Adrenal gland (tissue), 12 donors: ENCODE data around the gene IRS4. TPM values are rescaled to one million over a fixed set of nuclear protein-coding genes. Genes with fewer than 3 reads are reported as not detected.

Experiments
- DNase-seq, 7 donors: peaks; one replicate each; pipeline ENCODE4 v3.0.0-alpha.2; 2019 to 2020
- H3K27ac ChIP-seq, 5 donors: fragments of 200-600 bp; sonication (generic) in 4 of 5; 1 replicate in 3 of 5; 2 replicates in 2 of 5; pipeline versions ENCODE4 v1.5.1 to v1.8.0; 2016 to 2020; ENCODE audit warnings: mild to moderate bottlenecking in 1 of 5
- H3K27me3 ChIP-seq: fragments of 200-600 bp; 2 replicates; pipeline ENCODE4 v1.8.0; 2021
- H3K36me3 ChIP-seq, 2 donors: fragments of 200-600 bp; replicated peaks in 1 of 2; 1 replicate in 1 of 2; 2 replicates in 1 of 2; pipeline versions ENCODE4 v1.5.1 to v1.8.0; 2018 to 2022
- H3K4me1 ChIP-seq, 2 donors: fragments of 200-600 bp; replicated peaks in 1 of 2; 1 replicate in 1 of 2; 2 replicates in 1 of 2; pipeline versions ENCODE4 v1.5.1 to v1.8.0; 2018 to 2021
- H3K4me3 ChIP-seq, 4 donors: fragments of 200-600 bp; sonication (generic) in 3 of 4; one replicate each; pipeline ENCODE4 v1.5.1; 2016 to 2018
- H3K9me3 ChIP-seq, 3 donors: fragments of 200-600 bp; sonication (generic) in 1 of 3; replicated peaks in 1 of 3; 1 replicate in 2 of 3; 2 replicates in 1 of 3; pipeline versions ENCODE4 v1.5.1 to v1.8.0; 2016 to 2021
- CTCF ChIP-seq, 6 experiments: fragments of 450-650 bp in 4 of 6; fragments of 200-600 bp in 2 of 6; sonication (generic) in 1 of 6; IDR thresholded peaks; 1 replicate in 5 of 6; 2 replicates in 1 of 6; pipeline versions ENCODE4 v1.5.1 to v1.8.0; 2016 to 2021; ENCODE audit warnings: antibody characterized with exemption in 6 of 6, mild to moderate bottlenecking in 2 of 6, moderate library complexity in 1 of 6
- POLR2A ChIP-seq, 2 donors: fragments of 450-650 bp; IDR thresholded peaks; one replicate each; pipeline ENCODE4 v1.6.1; 2017; ENCODE audit warnings: antibody characterized with exemption in 2 of 2, mild to moderate bottlenecking in 2 of 2, moderate library complexity in 1 of 2
- WGBS, 4 donors: extraction: QIAGEN DNeasy Blood & Tissue Kit in 2 of 4; methylation state at CpG; one replicate each; pipeline versions ENCODE4 v1.1.5 to v1.1.7; 2013 to 2017; 5-methylcytosine and 5-hydroxymethylcytosine counted together
- intact Hi-C, 2 donors: fragments of 100-400 bp; cut with DNase I; formaldehyde crosslinking; loops; one replicate each; pipeline versions ENCODE4 v1.14.1 to v1.15.0; 2022 to 2023
- polyA plus RNA-seq, 3 donors: library from polyadenylated mRNA; stranded (reverse); fragments of 200-250 nt in 2 of 3; fragments of 350-450 nt in 1 of 3; fragmentation: Illumina TruSeq in 1 of 3; extraction: RNeasy Lipid Tissue Mini Kit (QIAGEN cat#74804) in 1 of 3; gene quantifications; one replicate each; pipeline ENCODE4 v1.2.3, GENCODE V29; 2013 to 2014
- total RNA-seq, 9 donors: library from RNA; depleted of rRNA in 4 of 9; stranded (reverse); fragments of >200 nt in 4 of 9; fragments of 120-200 nt in 1 of 9; fragmentation: NEBNext Ultra II Directional in 1 of 9; extraction: Animal tissue kit (Norgen Biotek cat#: 25700) in 1 of 9; gene quantifications; one replicate each; pipeline versions ENCODE4 v1.1.0 to v1.2.4, GENCODE V29; 2013 to 2023
- donor health status: healthy with polysubstance abuse.
- donor health status: Bipolar disorder and iron deficiency.
- donor health status: DM: yes; HTN: yes; CAD: no.
- donor health status: DM: no; HTN: no; CAD: no.
- donor health status: DM: no; HTN: no; CAD: no.
- donor health status: DM: yes; HTN: yes; CAD: no.

The IRS4 gene
- total and polyA plus RNA-seq, 12 donors, result 0.11 TPM; not detected in 11

- no peaks in the 10 kb centered on the region for H3K9me3 ChIP-seq
Observed at GRCh38 chrX:108704839-108705238, 31.5 kb downstream of the IRS4 start.

DNA sequence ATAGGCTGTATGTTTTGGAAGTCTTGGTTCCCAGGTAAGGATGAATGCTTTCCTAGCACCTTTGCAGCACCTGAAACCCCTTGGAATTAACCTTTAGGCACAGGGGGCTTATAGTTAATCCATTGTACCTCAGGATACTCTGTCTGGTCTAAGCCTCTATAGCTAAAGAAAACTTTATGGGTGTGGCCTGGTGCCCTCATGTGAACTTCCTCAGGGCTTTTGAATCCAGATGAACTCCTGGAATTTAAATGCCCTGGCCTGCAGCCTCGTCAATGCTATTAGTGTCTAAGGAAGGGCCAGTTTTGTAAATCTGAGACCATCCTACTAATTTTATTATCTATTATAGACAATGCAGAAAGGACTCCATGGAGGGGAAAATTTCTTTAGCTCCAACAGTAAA, 33.8 kb downstream of the IRS4 start:
- Histone ChIP-seq H3K9me3 (no peaks in the 10 kb centered on the region), H3K4me1 (no peaks in the 10 kb centered on the region), H3K27ac (no peak overlapping the region), H3K27me3 (no peaks in the 10 kb centered on the region), H3K36me3 (no peaks in the 10 kb centered on the region), H3K4me3 (no peak overlapping the region)
- DNase-seq, result no peak
- intact Hi-C loops, result no loop called here
- WGBS, 4 donors, result 18 to 33% (median 29%) methylated on average over 1 of the region's 1 CpG
- TF ChIP-seq CTCF (IDR thresholded peaks at IDR 0.05), result no peak
- no peak for TF ChIP-seq POLR2A (IDR thresholded peaks at IDR 0.05)

More at GRCh38 chrX:108704839-108705238, 31.5 kb downstream of the IRS4 start:
- no peak for DNase-seq
- intact Hi-C loops, result no loop called here
- TF ChIP-seq CTCF (IDR thresholded peaks at IDR 0.05) (no peak), POLR2A (IDR thresholded peaks at IDR 0.05) (no peak)
- Histone ChIP-seq H3K27ac (no peak overlapping the region), H3K4me1 (no peaks in the 10 kb centered on the region), H3K36me3 (no peaks in the 10 kb centered on the region), H3K4me3 (no peak overlapping the region), H3K27me3 (peaks cover 4% of the 10 kb centered on the region)
- 71 to 93% (median 86%) methylated on average over 2 of the region's 2 CpGs for WGBS, 4 donors

- TF ChIP-seq POLR2A (IDR thresholded peaks at IDR 0.05) (no peak), CTCF (IDR thresholded peaks at IDR 0.05) (no peak)
- intact Hi-C loops, result no loop called here
- H3K27ac ChIP-seq, result no peak overlapping the region
Observed at GRCh38 chrX:108701633-108702032, 34.7 kb downstream of the IRS4 start.

DNA sequence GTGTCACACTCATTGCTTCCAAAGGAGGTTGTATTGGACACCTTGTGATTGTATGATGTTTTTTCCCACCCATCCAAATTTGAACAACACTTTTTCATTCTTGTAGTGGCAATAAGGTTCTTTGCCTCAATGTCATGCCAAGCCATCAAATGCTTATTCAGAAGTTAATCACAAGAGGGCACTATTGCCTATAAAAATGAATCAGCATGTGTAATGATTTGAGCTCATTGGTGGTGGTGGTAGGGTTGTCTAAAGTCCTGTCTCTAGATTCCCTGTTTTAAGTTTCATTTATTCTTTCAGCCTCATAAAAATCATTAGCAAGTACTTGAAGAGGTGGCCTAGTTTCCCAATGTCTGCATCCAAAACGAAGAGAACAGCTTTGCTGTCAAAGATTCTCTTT, 37.0 kb downstream of the IRS4 start:
- H3K27me3 ChIP-seq, result no peaks in the 10 kb centered on the region
- intact Hi-C loops, result no loop called here
- no peaks in the 10 kb centered on the region for H3K9me3 ChIP-seq
- no peaks in the 10 kb centered on the region for H3K36me3 ChIP-seq
- TF ChIP-seq POLR2A (IDR thresholded peaks at IDR 0.05), result no peak
- TF ChIP-seq CTCF (IDR thresholded peaks at IDR 0.05), result peak in 5 of 6 experiments; percentile 6 to 40 (median 23)
- 17 to 45% (median 24%) methylated on average over 1 of the region's 1 CpG for WGBS, 4 donors
- H3K4me3 ChIP-seq, result no peak overlapping the region
- no peak for DNase-seq
- H3K27ac ChIP-seq, result no peak overlapping the region
- H3K4me1 ChIP-seq, result no peaks in the 10 kb centered on the region

More at GRCh38 chrX:108701633-108702032, 34.7 kb downstream of the IRS4 start:
- Histone ChIP-seq H3K9me3 (no peaks in the 10 kb centered on the region), H3K4me3 (no peak overlapping the region), H3K27me3 (no peaks in the 10 kb centered on the region), H3K36me3 (no peaks in the 10 kb centered on the region), H3K4me1 (no peaks in the 10 kb centered on the region)
- WGBS, 4 donors, result 59 to 78% (median 67%) methylated on average over 2 of the region's 2 CpGs
- DNase-seq, result no peak
